D341Med (cell line): ENCODE measurements around the gene TRIP4.
A peak's percentile ranks its signal among the peaks of the same experiment; 100 is the strongest.
"Not testable (repeated sequence)": the region's sequence is repeated elsewhere in the genome, so short reads cannot be mapped to it uniquely, and the experiment has no call there.

Experiments
- DNase-seq: peaks from one replicate; pipeline ENCODE4 v3.0.0; 2012; ENCODE audit warnings: low spot score

Gene TRIP4

GRCh38 chr15:64387562-64388168, at the start of gene TRIP4:
Gene TRIP4 (plus strand): TSS chr15:64387836. CDS start chr15:64387864, 28 bp downstream.
- DNase-seq = peak; percentile 93

GRCh38 chr15:64340355-64340754, 47.3 kb upstream of the TRIP4 start:
- DNase-seq = no peak

- no peak for DNase-seq
Measured at GRCh38 chr15:64341961-64342360, 45.7 kb upstream of the TRIP4 start.

GRCh38 chr15:64343222-64343621, 44.4 kb upstream of the TRIP4 start:
- DNase-seq = no peak

- DNase-seq = no peak
Measured at GRCh38 chr15:64343841-64344240, 43.8 kb upstream of the TRIP4 start.

- DNase-seq = no peak
Measured at GRCh38 chr15:64344651-64345294, 42.9 kb upstream of the TRIP4 start.

GRCh38 chr15:64346242-64346641, 41.4 kb upstream of the TRIP4 start:
- DNase-seq = not testable (repeated sequence)

GRCh38 chr15:64348455-64348854, 39.2 kb upstream of the TRIP4 start:
- DNase-seq = no peak

GRCh38 chr15:64349375-64349774, 38.3 kb upstream of the TRIP4 start:
- DNase-seq = no peak

GRCh38 chr15:64351265-64351664, 36.4 kb upstream of the TRIP4 start:
- DNase-seq = no peak

GRCh38 chr15:64354688-64355344, 32.8 kb upstream of the TRIP4 start:
- DNase-seq = no peak

- DNase-seq = peak; percentile 51
Measured at GRCh38 chr15:64355348-64355943, 32.2 kb upstream of the TRIP4 start.

- DNase-seq = peak; percentile 93
Measured at GRCh38 chr15:64355944-64356709, 31.5 kb upstream of the TRIP4 start, which contains the start of gene CSNK1G1. Gene CSNK1G1 (minus strand): TSS chr15:64356173. CDS start chr15:64300499, 55,674 bp downstream.

GRCh38 chr15:64356710-64357040, 31.0 kb upstream of the TRIP4 start:
- DNase-seq = no peak

GRCh38 chr15:64361259-64361658, 26.4 kb upstream of the TRIP4 start:
- no peak for DNase-seq

- DNase-seq = no peak
Measured at GRCh38 chr15:64369078-64369607, 18.5 kb upstream of the TRIP4 start.

GRCh38 chr15:64371383-64371782, 16.3 kb upstream of the TRIP4 start:
- DNase-seq = not testable (repeated sequence)

GRCh38 chr15:64373360-64373759, 14.3 kb upstream of the TRIP4 start:
- DNase-seq = no peak

GRCh38 chr15:64379216-64379960, 8.2 kb upstream of the TRIP4 start:
- DNase-seq = peak; percentile 54

- peak; percentile 20 for DNase-seq
Measured at GRCh38 chr15:64380130-64380870, 7.3 kb upstream of the TRIP4 start.
